HG03139 (cell line): Measurements from ENCODE around the gene UBTD1.
"Not testable (repeated sequence)": the region's sequence is repeated elsewhere in the genome, so short reads cannot be mapped to it uniquely, and the experiment has no call there.

Source experiments
- ATAC-seq: cut with Tn5 transposase; IDR thresholded peaks from one replicate; pipeline ENCODE4 v1.9.1; 2021; ENCODE audit not compliant: unreplicated experiment

UBTD1 gene

DNA sequence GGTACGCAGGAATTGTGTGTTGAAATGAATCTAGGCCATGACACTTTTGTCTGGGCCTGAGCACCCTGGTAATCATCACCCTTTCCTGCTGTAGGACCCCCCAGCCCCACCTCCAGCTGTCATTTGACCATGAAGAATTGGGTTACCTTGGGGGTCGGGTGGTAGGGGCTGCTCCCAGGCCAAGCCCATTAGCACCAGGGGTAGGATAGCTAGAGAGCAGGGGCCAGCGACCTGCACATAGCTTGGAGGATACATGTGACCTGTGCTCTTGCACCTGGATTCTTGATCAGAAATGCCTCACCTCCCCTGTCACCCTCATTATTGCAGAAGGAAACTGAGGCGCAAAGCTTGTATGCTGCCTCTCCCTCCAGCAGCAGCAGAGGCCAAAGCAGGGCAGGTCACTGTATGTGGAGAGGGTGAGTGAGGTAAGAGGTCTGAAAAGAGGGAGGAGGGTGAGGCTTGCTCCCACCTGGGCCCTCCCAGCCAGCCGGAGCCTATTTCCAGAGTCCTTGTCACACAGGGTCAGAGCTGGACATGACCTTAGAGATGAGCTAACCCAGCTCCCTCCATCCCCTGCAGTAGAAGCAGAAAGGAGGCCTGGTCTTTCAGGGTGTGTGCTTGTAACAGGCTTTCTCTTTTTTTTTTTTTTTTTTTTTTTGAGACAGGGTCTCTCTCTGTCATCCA is 38.6 kb downstream of the UBTD1 start:
- ATAC-seq = no peak

DNA sequence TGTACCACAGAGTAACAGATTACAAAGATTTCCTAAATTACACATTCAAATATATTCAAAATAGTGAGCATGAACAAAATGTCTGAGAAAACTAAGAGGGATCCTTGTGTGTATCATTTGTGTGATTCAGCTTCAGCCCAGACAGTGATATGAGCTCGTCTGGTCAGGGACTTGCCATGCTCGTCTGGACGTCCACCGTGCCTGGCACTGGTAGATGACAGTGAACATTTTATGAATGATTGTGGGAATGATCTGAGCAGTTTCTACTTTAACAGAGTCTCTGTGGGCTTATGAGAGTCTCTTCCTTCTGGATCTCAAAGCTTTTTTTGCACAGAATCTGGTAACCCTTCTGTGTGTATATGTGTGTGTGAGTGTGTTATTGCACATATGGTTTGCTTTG is 39.7 kb downstream of the UBTD1 start:
- no peak for ATAC-seq

DNA sequence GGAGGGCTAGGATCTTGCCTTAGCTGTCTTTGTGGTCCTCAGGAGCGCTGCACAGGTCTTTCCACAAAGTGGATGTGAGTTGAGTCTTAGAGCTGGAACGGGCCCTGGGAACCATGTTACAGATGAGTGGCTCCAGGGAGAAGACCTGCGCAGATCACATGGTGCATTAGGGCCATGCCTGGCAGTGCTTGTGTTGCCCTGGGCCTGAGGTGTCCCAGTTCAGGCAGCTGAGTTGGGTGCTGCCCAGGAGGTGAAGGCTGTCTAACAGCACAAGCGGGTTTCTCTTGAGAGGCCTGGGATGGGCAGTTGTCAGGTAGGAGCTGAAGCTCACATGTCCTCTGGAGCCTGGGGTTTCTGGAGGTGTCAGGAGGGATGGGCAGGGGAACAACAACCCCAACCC is 40.1 kb downstream of the UBTD1 start:
- no peak for ATAC-seq

DNA sequence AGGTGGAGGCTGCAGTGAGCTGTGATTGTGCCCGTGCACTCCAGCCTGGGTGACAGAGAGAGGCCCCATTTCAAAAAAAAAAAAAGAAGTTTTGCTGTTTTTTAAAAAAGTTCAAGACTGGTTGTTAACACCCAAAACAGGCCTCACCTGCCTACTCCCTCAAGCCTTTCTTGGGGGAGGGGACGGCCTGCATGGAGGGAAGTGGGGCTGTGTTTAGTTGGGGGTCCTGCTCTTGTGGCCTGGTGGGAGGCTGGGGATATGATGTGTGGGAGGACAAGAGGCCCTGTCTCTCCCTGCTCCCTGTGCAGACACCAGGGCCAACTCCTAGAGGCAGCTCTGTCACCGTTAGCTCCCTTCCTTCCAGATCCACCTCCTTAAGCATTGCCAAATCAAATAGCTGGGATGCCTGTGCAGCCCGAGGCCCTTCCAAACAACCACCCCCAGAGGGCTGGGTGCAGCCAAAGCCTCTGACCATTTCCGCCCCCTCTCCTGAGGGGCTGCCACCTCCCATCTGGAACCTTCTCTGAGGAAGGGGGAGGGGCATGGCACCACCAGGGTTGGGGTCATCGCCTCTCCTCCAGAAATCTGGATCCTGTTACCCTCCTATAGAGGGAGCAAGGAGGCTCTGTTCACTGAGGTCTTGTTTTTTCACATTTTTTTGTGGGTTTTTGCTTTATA is 40.9 kb downstream of the UBTD1 start:
- ATAC-seq = no peak

DNA sequence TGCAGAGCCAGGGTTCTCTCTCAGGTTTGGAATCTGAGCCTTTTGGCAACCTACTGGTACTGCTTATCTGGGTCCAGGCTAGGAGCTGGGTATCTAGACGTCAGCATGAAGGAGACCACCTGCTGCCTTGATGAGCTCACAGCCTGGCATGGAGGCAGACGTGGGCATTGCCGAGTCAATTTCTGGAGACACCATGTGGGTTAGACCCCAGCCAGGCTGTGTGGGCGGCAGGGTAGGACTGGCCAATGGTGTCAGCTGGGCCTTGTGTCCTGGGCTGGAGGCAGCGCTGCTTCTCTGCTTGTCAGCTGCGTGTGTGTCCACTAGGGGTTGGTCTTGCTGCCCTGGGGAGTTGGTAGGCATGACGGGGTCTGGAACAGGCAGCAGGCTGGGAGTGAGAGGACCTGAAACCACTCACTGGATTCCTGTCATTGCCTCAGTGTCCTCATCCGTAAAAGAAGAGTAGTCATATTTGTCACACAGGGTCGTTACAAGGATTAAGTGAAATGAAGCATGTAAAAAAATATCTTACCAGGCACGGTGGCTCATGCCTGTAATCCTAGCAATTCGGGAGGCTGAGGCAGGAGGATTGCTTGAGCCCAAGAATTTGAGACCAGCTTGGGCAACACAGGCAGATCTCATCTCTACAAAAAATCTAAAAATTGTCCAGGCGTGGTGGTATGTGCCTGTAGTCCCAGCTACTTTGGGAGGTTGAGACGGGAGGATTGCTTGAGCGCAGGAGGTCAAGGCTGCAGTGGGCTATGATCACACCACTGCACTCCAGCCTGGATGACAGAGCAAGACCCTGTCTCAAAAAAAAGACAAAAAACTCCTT is 42.2 kb downstream of the UBTD1 start:
- no peak for ATAC-seq

DNA sequence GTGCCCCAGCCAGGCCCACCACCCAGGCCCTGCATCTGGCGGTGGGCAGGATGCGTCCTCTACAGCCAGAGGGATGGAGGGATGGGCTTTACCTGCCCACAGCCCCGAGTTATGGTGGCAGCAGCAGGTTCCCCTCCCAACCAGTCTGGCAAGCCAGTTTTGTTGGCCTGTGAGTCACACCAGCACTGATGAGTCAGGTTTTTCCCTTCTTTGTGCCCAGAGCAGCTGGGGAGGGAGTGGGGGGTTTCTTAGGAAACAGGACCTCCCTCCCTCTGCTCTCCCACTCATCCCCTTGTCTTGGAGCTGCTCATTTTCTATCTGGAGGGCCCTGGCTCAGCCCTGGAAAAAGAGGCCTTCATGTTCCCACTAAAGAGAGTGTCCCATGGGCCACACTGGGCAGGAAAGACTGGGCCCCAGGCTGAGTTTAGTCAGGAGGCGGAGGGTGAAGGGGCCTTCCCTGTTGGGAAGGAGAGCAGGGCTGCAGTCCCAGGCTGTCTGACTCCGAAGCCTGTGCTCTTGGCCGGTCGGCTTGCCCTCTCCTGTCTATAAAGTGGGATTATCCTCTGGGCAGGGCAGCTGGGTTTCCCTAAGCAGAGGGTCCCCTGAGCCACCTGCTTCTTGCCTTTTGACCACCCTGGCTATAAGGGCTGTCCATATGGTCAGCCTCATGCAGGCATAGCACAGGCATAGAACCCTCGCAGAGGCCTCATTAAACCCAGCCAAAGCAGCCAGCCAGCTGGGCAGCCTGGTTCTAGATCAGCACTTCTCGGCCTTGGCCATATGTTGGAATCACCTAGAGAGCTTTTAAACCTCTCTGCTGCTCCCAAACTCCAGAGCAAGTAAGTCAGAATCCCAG is 43.7 kb downstream of the UBTD1 start:
- ATAC-seq = no peak

DNA sequence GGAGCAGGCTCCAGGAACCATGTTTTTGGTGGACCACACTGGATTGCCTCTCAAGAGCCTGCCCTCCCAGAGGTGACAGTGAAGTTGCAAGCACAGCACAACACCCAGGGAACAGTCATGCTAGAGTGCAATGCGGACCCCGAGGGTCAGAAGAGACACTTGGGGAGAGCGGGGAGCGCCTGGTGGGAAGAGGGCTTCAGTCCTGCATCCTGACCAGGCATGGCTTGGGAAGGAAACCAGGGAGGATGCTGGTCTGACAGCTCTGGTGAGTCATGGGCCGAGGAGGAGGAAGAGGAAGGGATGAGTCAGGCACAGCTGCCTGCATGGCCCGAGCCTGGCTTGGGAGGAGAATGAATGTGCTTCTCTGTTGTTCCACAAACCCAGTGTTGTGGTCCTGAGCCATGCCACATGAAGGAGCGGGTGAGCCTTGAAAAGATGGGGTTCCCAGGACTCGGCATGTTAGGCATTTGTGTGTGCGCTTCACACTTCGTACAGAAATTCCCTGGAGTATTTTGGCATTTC is 44.4 kb downstream of the UBTD1 start:
- no peak for ATAC-seq

DNA sequence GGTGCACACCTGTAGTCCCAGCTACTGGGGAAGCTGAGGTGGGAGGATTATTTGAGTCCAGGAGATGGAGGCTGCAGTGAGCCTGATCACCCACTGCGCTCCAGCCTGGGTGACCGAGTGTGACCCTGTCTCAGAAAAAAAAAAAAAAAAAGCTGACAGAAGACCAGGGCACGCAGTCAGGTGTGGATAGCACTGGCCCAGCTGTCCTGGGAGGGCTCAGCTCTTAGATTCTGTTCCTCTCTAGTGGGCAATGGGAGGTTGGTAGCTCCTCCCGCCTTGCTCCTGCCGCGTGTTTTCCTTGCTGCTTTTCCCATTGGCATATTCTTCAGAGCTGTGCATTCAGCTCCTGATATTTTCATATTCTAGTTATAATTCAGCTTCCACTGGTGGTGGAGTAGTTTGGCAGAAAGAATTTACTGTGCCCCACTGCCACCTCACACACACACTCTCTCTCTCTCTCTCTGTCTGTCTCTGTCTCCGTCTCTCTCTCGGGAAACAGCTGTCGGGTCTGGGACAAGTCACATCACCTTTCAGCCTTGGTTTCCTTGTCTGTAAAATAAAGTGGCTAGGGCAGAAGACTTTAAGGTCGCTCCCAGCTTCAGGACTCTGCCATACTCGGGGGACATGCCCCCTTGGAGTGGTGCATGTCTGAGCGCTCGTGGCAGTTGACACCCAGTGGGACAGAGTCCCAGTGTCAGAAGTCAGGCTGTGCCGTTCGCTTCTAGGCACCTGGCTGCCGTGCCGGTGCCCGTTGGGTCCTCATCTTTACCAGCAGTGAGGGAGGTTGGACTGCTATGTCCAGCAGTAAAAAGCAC is 47.9 kb downstream of the UBTD1 start:
- no peak for ATAC-seq

DNA sequence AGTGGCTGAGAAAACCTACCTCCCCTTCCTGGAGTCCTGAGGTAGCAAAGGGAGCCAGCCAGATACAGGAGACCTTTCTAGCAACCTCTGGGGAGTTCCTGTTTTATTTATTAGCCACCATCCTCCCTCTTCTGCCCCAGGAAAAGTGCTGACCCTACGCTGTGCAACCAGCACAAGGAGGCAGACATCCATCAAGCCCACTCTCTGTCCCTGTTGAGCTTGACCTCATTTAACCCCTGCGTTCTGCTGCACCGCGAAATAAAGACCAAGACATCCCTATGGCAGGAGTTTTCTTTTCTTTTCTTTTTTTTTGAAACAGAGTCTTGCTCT is 48.5 kb downstream of the UBTD1 start:
- no peak for ATAC-seq

DNA sequence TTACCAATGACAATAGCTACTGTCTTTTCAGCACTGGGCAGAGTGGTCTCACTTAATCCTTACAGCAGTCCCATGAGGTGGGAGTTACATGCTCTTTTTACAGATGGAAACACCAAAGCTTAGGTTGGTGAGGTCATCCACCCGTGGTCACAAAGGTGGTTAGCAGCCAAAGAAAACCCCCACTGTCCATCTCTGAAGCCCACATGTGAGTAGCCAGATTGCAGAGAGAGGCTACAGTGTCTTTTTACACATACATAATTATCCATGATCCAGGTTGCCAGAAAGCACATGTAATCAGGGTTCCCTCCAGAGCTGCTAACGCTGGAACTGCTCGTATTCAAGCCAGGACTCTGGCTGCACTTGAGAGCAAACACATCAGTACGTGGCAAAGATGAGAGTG is 49.2 kb downstream of the UBTD1 start:
- no peak for ATAC-seq

DNA sequence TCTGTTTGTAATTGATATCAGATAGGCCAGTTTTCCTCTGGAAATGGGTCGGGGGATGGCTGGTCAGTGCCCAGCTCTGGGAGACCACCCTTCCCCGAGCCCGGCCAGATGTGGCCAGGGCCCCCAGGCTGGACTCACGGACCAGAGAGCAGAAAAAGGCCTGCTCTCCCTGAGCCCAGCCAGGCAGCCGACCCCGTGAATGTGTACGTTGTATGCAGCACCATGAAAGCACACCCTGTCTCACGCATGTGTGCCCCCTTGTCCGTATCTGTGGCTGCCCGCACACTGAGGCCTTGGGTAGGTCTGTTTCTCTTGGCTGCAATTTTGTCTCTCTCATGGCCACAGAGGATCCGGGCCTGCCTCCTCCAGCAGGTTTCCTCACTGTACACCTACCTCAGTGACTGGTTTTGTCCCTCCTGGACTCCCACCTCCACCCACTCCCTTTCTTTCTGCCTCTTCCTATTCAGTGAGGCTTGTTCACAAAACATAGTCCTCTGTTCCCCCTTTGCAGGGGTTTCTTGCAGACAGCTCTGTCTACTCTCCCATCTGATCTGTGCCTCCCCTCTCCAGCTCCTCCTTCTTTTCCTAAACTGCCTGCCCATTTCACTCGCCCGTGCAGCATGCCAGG is 50.2 kb downstream of the UBTD1 start:
- ATAC-seq = no peak

DNA sequence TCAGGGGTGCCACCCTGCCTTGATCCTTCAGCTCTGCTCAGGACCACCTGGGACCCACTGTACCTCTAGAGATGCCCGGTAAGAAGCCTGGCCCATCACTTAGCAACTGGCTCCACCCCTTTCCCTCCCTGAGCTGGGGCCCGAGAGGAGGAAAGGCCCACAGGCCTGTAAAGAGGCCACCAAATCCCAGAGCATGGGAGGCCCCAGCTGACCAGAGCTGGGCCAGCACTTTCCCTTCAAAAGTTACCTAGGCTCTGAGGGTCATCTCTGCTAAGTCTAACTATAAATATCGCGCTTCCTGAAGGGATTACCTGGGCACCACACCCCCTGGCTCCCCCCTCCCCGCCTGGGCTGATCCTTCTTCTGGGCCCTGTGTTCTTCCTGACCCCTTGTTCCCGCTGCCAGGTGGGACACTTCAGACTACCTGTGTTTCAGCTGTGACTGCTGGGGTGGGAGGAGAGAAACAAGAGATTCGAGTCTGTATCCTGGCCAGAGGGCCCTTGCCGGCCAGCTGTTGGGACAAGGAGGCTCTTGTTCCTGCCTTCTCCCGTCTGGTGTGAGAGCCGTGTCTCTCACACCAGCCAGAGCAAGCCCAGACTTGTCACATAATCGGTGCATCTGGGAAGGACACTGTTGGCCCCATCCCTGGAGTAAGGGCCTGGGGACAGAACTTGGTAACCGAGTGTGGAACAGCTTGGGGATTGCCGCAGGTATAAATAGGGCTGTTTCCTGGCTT is 51.0 kb downstream of the UBTD1 start:
- no peak for ATAC-seq

DNA sequence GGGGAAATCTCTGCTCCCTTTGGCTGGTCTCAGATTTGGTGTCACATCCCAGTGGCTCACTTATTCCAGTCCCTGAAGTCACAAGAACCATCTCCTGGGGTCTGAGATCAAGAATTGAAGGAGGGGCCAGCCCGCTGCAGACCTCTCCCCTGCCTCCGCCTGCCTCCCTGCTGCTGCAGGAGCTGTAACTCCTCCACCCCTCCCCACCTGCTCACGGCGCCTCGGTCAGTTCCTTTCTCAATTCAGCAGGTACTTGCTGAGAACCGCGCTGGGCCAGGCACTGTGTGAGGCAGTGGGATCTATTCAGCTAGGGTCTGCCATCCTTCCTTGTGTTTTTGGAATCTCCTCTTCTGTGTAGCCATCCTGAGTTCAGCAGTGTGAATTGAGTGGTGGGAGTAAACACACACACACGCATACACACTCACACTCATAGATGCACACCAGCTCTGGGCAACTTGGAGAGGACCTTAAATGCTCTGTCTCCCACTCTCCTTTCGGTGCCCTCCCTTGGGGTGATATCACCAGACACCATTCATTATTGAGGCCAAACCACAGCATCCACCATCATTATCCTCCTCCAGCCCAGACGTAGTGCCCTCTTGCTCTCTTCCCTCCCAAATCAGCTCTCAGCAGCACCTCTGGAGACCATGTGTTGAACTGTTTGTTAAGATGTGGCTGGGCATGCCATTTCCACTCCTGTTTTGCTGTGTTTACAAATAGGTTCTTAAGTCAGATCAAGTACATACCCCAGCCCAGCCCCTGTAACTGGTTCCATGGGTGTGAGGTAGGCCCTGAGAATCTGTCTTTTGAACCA is 51.8 kb downstream of the UBTD1 start:
- no peak for ATAC-seq

DNA sequence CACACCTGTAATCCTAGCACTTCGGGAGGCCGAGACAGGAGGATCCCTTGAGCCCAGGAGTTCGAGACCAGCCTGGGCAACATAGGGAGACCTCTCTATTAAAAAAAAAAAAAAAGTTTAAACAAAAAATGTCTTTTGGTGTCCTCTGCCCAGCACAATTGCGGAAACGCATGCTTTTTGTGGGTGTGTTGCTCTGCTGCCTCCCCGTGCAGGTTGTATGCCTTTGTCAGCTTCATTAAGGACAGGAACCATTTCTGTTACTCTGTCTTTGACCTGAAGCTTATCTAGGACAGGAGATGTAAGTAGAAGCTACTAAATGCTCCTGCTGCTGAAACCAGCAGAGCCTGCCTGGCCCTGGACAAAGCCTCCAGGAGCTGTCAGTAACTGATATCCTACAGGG is 52.5 kb downstream of the UBTD1 start:
- no peak for ATAC-seq

DNA sequence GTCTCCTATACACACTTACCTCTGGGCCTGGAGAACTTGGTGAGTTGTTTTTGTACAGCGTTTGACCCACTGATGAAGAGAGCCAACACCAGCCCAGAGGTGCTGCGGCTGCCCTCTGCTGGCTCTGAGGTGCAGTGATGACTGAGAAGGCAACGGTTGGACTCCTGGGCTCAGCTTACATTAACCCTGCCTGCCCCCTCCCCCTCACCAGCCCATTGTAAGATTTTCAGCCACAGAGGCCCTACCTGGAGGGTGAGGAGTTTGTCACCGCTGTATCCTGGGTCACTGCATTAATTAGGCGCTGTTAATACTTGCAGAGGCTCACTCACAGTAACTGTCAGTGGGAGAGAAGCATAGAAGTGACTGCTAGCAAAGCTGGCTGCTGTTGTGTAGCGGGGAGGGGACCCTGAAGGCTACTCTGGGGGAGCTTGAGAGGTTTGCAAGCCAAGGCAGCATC is 54.9 kb downstream of the UBTD1 start:
- ATAC-seq = no peak

DNA sequence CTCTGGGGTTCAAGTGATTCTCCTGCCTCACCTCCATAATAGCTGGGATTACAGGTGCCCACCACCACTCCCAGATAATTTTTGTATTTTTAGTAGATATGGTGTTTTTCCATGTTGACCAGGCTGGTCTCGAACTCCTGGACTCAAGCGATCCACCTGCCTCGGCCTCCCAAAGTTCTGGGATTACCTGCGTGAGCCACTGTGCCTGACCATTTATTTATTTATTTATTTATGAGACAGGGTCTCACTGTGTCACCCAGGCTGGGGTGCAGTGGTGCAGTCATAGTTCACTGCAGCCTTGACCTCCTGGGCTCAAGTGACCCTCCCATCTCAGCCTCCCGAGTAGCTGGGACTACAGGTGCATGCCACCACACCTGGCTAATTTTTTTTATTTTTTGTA is 55.6 kb downstream of the UBTD1 start:
- not testable (repeated sequence) for ATAC-seq

DNA sequence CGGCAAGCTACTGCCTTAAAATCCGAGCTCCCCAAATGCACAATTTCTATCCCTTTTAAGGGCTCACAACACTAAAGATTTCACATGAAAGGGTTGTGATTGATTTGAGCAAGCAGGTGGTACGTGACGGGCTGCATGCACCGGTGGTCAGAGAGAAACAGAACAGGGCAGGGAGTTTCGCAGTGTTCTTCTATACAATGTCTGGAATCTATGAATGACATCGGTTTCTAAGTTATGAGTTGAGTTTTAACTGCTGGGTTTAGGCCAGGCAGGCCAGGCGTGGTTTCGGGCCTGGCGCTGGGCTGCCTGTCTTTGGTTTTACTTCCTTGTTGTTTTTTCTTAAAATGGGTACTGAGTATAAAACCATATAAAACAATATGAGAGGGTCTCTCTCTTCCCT is 56.8 kb downstream of the UBTD1 start:
- not testable (repeated sequence) for ATAC-seq

DNA sequence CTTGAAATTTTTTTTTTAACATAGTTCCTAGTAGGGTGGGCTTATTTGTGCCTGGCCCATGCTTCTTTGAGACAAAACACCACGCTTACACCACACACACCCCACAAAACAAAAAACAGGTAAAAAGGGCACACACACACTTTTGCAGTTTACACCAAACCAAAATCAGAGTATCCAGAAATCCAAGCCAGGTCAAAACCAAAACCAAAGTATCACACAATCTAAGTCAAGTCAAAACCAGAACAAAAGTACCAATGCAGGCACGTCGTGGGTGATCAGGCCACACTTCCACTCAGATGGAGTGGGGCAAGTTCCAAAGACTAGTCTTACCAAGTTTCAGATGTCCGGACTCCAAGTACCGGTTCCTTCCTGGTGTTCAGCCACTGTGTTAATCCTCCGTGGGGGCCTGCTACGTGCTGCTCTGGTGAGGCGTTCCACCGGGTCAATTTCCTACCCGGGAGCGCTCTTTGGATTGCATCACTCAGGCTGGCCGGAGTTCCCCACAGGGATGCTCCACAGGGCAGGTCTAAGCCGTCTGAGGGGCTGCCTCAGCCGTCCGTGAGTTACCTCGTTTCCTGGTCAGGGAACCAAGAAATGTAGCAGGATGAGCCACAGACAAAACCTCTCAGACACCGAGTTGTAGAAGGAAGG is 62.1 kb downstream of the UBTD1 start:
- not testable (repeated sequence) for ATAC-seq
